GM19025 (cell line): Measurements from ENCODE around the gene PLEKHA6.

Source experiments
- ATAC-seq: cut with Tn5 transposase; IDR thresholded peaks from one replicate; pipeline ENCODE4 v1.9.1; 2021; ENCODE audit warnings: mild to moderate bottlenecking, low read depth, moderate library complexity; ENCODE audit not compliant: unreplicated experiment

PLEKHA6 gene

GRCh38 chr1:204198348-204199340 is 161.1 kb downstream of the PLEKHA6 start:
- ATAC-seq, result no peak

- no peak for ATAC-seq
These were observed 162.7 kb downstream of the PLEKHA6 start for GRCh38 chr1:204197068-204197467.

DNA sequence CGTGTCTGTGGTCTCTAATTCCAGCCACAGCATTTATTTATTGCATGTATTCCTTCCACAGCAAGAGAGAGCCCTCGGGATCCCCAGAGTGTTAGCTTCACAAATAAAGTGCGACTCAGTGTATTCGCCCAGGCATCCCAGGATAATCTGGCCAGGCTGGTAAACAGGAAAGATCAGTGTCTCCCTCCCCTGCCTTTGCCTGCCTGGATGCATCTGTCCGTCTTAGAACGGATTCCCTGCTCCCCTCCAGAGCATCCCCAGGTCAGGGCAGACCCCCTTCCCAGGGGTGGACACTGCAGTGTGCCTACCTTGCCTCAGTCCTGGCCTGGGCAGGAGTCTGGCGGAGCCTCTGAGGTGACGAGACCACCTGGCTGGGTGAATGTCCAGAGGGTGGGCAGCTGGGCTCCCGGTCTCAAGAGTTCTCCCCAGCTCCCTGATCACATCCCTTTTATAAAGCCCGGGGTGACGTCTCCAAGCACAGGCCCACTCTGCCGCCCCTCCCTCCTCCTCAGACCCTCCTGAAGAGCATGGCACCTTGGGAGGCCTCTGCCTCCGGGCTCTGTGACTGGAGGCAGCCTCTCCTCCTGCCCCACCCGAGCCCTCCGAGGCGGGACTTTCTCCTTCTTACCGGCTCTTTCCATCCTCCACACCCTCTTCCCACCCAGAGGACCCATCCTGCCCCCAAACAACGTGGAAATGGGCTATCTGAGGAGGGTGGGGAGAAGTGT is 163.5 kb downstream of the PLEKHA6 start, which contains the start of gene KISS1:
TSS of gene KISS1 (minus strand) at position 424 of the 728 bp plus-strand sequence. CDS start 3,615 bp downstream, outside the sequence.
- ATAC-seq, result no peak

- ATAC-seq, result no peak
These were observed 165.0 kb downstream of the PLEKHA6 start for GRCh38 chr1:204194771-204195170.

GRCh38 chr1:204194080-204194479 is 165.6 kb downstream of the PLEKHA6 start:
- ATAC-seq, result no peak

DNA sequence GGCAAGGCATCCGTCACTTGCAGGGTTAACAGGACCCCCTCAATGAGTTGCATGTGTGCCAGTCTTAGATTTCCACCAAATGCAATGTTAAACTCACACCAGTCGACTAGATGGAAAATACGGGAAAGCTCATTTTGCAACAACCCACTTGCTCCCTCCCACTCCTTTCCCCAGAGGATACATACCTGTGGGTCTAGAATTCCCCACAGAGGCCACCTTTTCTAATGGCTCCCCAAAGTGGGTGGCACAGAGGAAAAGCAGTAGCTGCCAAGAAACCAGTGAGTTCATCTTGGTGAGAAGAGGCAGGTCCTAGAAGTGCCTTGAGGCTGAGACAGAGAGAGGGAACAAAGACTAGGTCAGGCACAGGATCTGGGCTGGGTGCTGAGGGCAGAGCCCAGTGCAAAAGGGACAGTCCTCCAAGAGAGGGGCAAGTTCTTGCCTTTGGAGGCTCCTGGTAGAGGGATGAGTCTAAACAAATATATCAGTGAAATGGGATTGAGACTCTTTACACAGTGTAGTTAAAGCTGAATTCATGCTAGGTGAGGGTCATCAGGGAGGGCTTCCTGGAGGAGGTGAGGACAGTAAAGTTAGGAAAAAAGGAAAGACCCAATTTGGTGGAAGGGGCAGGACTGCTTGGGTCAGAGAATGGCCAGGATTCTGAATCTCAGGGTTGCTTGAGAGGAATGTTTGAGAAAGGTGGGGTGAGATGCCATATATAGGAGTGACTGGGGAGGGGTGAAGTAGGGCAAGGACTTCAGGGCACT is 167.0 kb downstream of the PLEKHA6 start:
- no peak for ATAC-seq

- no peak for ATAC-seq
These were observed 167.7 kb downstream of the PLEKHA6 start for GRCh38 chr1:204192046-204192445.

- no peak for ATAC-seq
These were observed 168.3 kb downstream of the PLEKHA6 start for GRCh38 chr1:204191456-204191855.

GRCh38 chr1:204190212-204191211 is 169.2 kb downstream of the PLEKHA6 start:
- ATAC-seq, result no peak

- no peak for ATAC-seq
These were observed 170.6 kb downstream of the PLEKHA6 start for GRCh38 chr1:204188959-204189639.

DNA sequence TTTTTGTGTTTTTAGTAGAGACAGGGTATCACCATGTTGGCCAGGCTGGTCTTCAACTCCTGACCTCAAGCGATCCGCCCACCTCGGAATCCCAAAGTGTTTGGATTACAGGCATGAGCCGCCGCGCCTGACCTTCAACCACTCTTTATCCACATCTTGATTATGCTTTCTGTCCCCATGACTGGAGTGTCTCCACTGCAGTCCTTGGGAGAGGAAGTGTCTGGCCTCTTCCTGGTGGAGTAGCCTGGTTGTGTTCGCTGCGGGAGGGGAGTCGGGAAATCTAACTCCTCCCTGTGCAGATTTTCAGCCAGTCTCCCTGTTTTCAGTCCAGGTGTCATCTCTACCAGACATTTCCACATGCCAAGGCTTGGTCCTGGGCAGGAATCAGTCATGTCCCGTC is 173.1 kb downstream of the PLEKHA6 start:
- no peak for ATAC-seq

- ATAC-seq, result no peak
These were observed 178.6 kb downstream of the PLEKHA6 start for GRCh38 chr1:204181116-204181515.

DNA sequence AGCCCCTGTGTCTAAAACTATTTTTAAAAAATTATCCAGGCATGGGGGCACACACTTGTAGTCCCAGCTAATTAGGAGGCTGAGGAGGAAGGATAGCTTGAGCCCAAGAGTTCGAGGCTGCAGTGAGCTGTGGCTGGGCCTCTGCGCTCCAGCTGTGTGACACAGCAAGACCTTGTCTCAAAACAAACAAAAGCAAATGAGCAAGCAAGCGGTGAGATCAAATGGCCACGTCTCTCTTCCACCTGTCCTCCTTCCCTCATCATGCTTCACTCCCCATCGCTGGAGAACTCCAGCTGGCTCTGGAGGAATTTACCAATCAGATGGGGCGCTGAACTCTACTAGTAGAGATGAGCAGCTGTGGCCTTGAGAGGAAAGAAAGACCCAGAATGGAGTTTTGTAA is 179.6 kb downstream of the PLEKHA6 start:
- no peak for ATAC-seq

DNA sequence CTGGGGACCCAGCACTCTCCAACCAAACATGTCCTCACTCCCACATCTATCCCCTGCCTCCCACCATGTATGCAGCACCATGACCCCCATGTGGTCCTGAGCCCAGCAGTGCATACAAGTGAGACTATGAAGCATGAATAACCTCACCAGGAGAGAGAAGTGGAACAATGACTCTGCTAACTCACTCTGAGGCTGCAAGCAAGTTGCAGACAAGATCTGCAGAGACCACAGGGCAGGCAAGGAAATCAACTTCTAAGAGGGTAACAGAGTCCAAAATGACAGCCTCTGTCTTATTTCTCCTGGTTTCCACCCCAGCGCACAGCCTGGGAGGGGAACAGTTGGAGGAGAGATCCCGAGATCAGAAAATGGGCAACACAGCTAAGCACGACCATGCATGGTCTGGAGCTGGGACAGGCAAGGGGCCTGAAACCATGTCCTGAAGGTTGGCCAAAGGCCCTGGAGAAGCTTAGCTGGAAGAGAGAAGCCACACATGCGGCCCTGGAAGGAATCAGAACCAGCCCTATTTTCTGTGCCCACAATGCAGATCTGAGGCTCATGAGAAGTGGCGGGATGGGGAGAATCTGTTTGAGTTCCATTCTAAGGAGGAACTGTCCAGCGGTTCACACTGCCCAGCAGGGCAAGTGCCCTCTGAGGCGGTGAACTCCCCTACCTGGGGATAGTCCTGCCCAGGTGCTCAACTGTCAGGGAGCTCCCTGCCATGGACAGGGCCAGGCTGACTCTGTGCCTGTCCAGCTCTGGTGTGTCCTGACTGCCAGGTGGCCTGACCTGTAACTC is 181.0 kb downstream of the PLEKHA6 start:
- ATAC-seq, result no peak

DNA sequence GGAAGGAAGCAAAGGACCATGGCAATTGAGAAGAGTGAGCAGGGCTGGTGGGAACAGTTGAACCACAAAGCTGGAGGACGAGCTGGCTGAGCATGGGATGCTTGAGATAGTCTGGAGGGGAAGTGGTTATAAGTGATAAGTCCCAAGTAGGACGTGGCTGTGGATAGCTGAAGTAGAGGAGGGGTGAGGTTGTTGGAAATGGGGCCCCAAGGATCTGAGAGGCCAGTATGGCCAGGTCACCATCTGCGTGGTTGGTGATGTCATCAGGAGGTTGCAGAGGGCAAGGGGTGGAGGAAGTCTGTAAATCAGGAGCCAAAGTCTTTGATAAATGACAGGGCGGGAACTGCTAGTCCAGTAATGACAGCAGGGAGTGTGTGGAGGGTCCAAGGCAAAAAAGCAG is 182.6 kb downstream of the PLEKHA6 start:
- ATAC-seq, result no peak

- ATAC-seq, result no peak
These were observed 183.7 kb downstream of the PLEKHA6 start for GRCh38 chr1:204176049-204176448.

DNA sequence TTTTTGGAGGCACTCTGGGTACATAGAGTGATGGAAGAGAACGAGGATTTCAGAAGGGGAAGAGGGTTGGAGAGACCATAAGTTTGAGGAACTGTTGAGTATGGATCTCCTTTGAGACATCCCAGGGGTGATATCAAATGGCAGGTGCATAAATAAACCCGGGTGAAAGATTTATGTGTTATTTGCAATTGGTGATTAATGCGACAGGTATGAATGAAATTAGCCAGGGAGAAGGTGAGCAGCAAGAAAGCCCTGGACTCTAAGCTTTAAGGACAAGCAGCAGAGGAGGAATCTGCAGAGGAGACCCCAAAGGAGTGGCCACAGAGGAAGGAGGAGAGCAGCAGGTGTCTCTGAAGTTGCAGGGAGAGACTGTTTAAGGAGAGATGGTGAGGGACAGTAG is 184.8 kb downstream of the PLEKHA6 start:
- ATAC-seq, result no peak

DNA sequence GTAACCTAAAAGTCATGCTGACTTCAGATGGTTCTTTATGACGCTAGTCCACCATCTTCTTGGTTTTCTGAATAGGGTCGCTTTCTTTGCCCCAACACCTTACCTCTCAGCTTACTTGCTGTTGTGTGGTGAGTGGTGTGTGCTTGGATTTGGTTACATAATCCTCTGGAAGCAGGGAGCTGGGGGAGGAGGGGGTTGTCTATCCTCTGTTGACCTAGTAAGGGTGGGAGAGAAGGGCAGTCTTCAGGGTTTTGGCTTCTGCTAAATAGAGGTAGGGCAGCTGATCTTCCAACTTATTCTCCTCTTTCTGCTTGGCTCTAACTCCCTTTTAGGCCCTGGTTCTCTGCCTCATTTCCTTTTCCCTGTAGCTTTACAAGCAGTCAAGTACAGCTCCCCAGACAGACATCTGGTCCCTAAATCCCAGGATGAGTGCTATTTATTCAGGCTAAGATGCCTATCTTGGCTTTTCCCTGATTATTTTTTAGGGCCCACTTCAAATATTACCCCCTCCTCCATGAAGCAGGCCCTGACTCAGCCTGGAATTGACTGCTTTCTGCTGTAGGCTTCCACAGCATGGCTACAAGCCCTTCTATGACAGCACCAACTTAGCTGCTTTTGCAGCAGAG is 187.2 kb downstream of the PLEKHA6 start:
- ATAC-seq, result no peak
